HEK293 (cell line): ENCODE measurements around the gene KLHL12.

Experiments used
- CTCF ChIA-PET: fragments of 350-600 bp; formaldehyde crosslinking; extraction: SDS; loops from one replicate; lab custom pipeline; 2021; ENCODE audit warnings: antibody characterized with exemption; lab: Yijun Ruan, JAX
- POLR2A ChIA-PET: fragments of 300-600 bp; formaldehyde crosslinking; extraction: SDS; loops from one replicate; lab custom pipeline; 2020; ENCODE audit warnings: antibody characterized with exemption, inconsistent platforms; lab: Yijun Ruan, JAX
- H3K27ac ChIP-seq: fragments of 200-500 bp; sonication (Bioruptor generic); 2 replicates; pipeline ENCODE4 v1.5.1; 2014; ENCODE audit warnings: low read depth, low read length, control low read depth, inconsistent platforms; ENCODE audit errors: extremely low read depth
- H3K36me3 ChIP-seq, 2 experiments: fragments of 200-500 bp in 1 of 2; sonication (Bioruptor generic) in 1 of 2; 1 replicate in 1 of 2; 2 replicates in 1 of 2; pipeline ENCODE4 v1.5.1; 2014 to 2017; ENCODE audit warnings: inconsistent platforms in 2 of 2, low read length in 2 of 2; ENCODE audit not compliant: control insufficient read depth in 2 of 2, insufficient read depth in 1 of 2
- H3K4me1 ChIP-seq: fragments of 200-500 bp; sonication (Bioruptor generic); 2 replicates; pipeline ENCODE4 v1.5.1; 2014; ENCODE audit warnings: mild to moderate bottlenecking, low read length, inconsistent platforms; ENCODE audit not compliant: control insufficient read depth, insufficient read depth
- H3K4me3 ChIP-seq: 2 replicates; pipeline ENCODE4 v1.5.1; 2011; ENCODE audit warnings: low read depth, mild to moderate bottlenecking, control low read depth, low read length, moderate library complexity
- H3K9me3 ChIP-seq: fragments of 200-500 bp; sonication (Bioruptor generic); 2 replicates; pipeline ENCODE4 v1.5.1; 2014; ENCODE audit warnings: low read depth, low read length, inconsistent platforms; ENCODE audit not compliant: control insufficient read depth, insufficient read depth
- BCL11A ChIP-seq: fragments of 450-650 bp; formaldehyde crosslinking; IDR thresholded peaks from 2 replicates; pipeline ENCODE4 v1.5.1; 2016; ENCODE audit warnings: low read depth, missing biosample characterization, missing genetic modification characterization
- KLF10 ChIP-seq: fragments of 450-650 bp; IDR thresholded peaks from 2 replicates; pipeline ENCODE4 v1.5.1; 2018; ENCODE audit warnings: missing biosample characterization, mild to moderate bottlenecking, missing genetic modification characterization
- KLF7 ChIP-seq: fragments of 450-650 bp; formaldehyde crosslinking; IDR thresholded peaks from 2 replicates; pipeline ENCODE4 v1.5.1; 2016; ENCODE audit warnings: missing biosample characterization, missing genetic modification characterization, borderline replicate concordance
- SCRT2 ChIP-seq: fragments of 450-650 bp; formaldehyde crosslinking; IDR thresholded peaks from 2 replicates; pipeline ENCODE4 v1.5.1; 2016; ENCODE audit warnings: missing biosample characterization, missing genetic modification characterization
- ZFP37 ChIP-seq: fragments of 450-650 bp; formaldehyde crosslinking; IDR thresholded peaks from 2 replicates; pipeline ENCODE4 v1.5.1; 2016; ENCODE audit warnings: missing biosample characterization, missing genetic modification characterization
- ZNF10 ChIP-seq: fragments of 450-650 bp; formaldehyde crosslinking; IDR thresholded peaks from 2 replicates; pipeline ENCODE4 v1.5.1; 2017; ENCODE audit warnings: missing biosample characterization, missing genetic modification characterization
- ZNF114 ChIP-seq: fragments of 450-650 bp; formaldehyde crosslinking; IDR thresholded peaks from 2 replicates; pipeline ENCODE4 v1.5.0; 2017; ENCODE audit warnings: missing biosample characterization, missing genetic modification characterization
- ZNF169 ChIP-seq: fragments of 450-650 bp; formaldehyde crosslinking; IDR thresholded peaks from 2 replicates; pipeline ENCODE4 v1.5.1; 2016; ENCODE audit warnings: missing biosample characterization, missing genetic modification characterization
- ZNF335 ChIP-seq: fragments of 450-650 bp; formaldehyde crosslinking; conservative IDR thresholded peaks from 2 replicates; pipeline ENCODE4 v1.5.1; 2016; ENCODE audit warnings: missing biosample characterization, missing genetic modification characterization
- ZNF350 ChIP-seq: fragments of 450-650 bp; formaldehyde crosslinking; IDR thresholded peaks from 2 replicates; pipeline ENCODE4 v1.5.0; 2017; ENCODE audit warnings: missing biosample characterization, mild to moderate bottlenecking, missing genetic modification characterization
- ZNF366 ChIP-seq: fragments of 450-650 bp; formaldehyde crosslinking; conservative IDR thresholded peaks from 2 replicates; pipeline ENCODE4 v1.5.1; 2016; ENCODE audit warnings: missing biosample characterization, missing genetic modification characterization
- ZNF416 ChIP-seq: fragments of 450-650 bp; formaldehyde crosslinking; IDR thresholded peaks from 2 replicates; pipeline ENCODE4 v1.5.1; 2016; ENCODE audit warnings: missing biosample characterization, missing genetic modification characterization
- ZNF433 ChIP-seq: fragments of 450-650 bp; formaldehyde crosslinking; IDR thresholded peaks from 2 replicates; pipeline ENCODE4 v1.5.1; 2016; ENCODE audit warnings: missing biosample characterization, missing genetic modification characterization, low read depth
- ZNF521 ChIP-seq: fragments of 450-650 bp; formaldehyde crosslinking; IDR thresholded peaks from 2 replicates; pipeline ENCODE4 v1.5.1; 2017; ENCODE audit warnings: missing biosample characterization, mild to moderate bottlenecking, missing genetic modification characterization
- ZNF596 ChIP-seq: fragments of 450-650 bp; IDR thresholded peaks from 2 replicates; pipeline ENCODE4 v1.5.0; 2018; ENCODE audit warnings: missing biosample characterization, mild to moderate bottlenecking, missing genetic modification characterization, moderate library complexity
- ZNF600 ChIP-seq: fragments of 450-650 bp; formaldehyde crosslinking; IDR thresholded peaks from 2 replicates; pipeline ENCODE4 v1.5.1; 2016; ENCODE audit warnings: missing biosample characterization, missing genetic modification characterization
- ZNF621 ChIP-seq: fragments of 450-650 bp; formaldehyde crosslinking; IDR thresholded peaks from 2 replicates; pipeline ENCODE4 v1.5.1; 2017; ENCODE audit warnings: missing biosample characterization, missing genetic modification characterization
- ZXDB ChIP-seq: fragments of 450-650 bp; formaldehyde crosslinking; IDR thresholded peaks from 2 replicates; pipeline ENCODE4 v1.5.1; 2016; ENCODE audit warnings: missing biosample characterization, missing genetic modification characterization
- TF ChIP-seq, protein P1 (sequence below): fragments of 450-650 bp; formaldehyde crosslinking; IDR thresholded peaks from 2 replicates; pipeline ENCODE4 v1.5.1; 2017; ENCODE audit warnings: missing biosample characterization, missing genetic modification characterization
- TF ChIP-seq, protein P2 (sequence below): sonication (generic); formaldehyde crosslinking; IDR thresholded peaks from 2 replicates; pipeline ENCODE4 v1.8.1; 2022; ENCODE audit warnings: mild to moderate bottlenecking, moderate library complexity, missing genetic modification reagents
- TF ChIP-seq, protein P3 (sequence below): fragments of 450-650 bp; formaldehyde crosslinking; IDR thresholded peaks from 2 replicates; pipeline ENCODE4 v1.5.1; 2016; ENCODE audit warnings: missing biosample characterization, missing genetic modification characterization
- TF ChIP-seq, protein P4 (sequence below): fragments of 450-650 bp; formaldehyde crosslinking; IDR thresholded peaks from 2 replicates; pipeline ENCODE4 v1.5.1; 2017; ENCODE audit warnings: missing biosample characterization, mild to moderate bottlenecking, missing genetic modification characterization, moderate library complexity
- TF ChIP-seq, protein P5 (sequence below): fragments of 450-650 bp; formaldehyde crosslinking; IDR thresholded peaks from 2 replicates; pipeline ENCODE4 v1.5.1; 2016; ENCODE audit warnings: missing biosample characterization, missing genetic modification characterization

KLHL12 gene

DNA sequence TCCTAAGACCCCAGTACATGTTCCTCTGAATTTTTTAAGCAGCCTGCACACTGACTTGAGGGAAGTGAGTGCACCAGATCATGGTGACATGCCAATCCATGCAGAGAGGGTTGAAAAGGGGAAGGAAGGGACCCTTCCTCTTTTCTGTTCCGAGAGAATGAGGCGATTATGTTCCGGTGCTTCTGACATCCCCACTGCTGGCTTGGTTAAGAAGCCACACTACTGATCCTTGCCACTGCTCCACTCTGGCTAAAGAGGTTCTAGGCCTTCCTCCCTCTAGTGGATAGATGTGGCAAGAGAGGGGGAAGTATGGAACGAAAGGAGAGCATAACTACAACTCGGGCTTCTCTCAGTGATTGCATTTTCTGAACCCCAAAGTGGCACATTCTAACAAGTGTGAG is 41.9 kb upstream of the KLHL12 start (continued):
- TF ChIP-seq ZXDB (tag by site-specific recombination) = no peak
- no peak for TF ChIP-seq ZNF433 (tag by site-specific recombination)
- TF ChIP-seq, protein P1, sequence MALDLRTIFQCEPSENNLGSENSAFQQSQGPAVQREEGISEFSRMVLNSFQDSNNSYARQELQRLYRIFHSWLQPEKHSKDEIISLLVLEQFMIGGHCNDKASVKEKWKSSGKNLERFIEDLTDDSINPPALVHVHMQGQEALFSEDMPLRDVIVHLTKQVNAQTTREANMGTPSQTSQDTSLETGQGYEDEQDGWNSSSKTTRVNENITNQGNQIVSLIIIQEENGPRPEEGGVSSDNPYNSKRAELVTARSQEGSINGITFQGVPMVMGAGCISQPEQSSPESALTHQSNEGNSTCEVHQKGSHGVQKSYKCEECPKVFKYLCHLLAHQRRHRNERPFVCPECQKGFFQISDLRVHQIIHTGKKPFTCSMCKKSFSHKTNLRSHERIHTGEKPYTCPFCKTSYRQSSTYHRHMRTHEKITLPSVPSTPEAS = no peak
- TF ChIP-seq, protein P2, sequence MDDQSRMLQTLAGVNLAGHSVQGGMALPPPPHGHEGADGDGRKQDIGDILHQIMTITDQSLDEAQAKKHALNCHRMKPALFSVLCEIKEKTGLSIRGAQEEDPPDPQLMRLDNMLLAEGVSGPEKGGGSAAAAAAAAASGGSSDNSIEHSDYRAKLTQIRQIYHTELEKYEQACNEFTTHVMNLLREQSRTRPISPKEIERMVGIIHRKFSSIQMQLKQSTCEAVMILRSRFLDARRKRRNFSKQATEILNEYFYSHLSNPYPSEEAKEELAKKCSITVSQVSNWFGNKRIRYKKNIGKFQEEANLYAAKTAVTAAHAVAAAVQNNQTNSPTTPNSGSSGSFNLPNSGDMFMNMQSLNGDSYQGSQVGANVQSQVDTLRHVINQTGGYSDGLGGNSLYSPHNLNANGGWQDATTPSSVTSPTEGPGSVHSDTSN (CRISPR knock-in tag) = no peak
- no peak for TF ChIP-seq ZNF169 (tag by site-specific recombination)
- TF ChIP-seq SCRT2 (tag by site-specific recombination) = no peak
- no peak for TF ChIP-seq ZNF621 (tag by site-specific recombination)
- TF ChIP-seq ZNF600 (tag by site-specific recombination) = peak; percentile 33; the same call in 1 of the 2 replicates
- no peak for TF ChIP-seq ZNF10
- peak; percentile 75 for TF ChIP-seq ZNF366
- no peak for TF ChIP-seq ZNF114

DNA sequence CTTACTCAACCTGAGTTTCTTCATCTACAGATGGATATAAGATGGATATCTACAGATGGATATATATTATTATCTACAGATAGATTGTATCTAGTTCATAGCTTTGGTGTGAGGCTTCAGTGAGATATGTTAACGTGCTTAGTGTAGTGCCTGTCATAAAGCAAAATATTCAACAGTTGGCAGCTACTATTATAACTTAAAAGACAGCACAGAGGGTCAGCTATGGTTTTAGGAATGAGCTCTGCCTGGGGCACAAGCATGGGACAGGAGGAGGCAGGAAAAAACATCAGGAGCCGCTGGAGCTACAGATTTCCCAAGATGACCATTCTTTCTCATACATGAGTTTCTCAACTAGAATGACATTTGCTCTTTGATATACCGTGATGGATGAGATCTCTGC is 41.3 kb upstream of the KLHL12 start:
- Histone ChIP-seq H3K27ac (no peak overlapping the region), H3K4me1 (0 out of 2 replicates have a peak, but pooled peaks cover 2% of the 10 kb centered on the region), H3K4me3 (no peak overlapping the region), H3K9me3 (no peaks in the 10 kb centered on the region)
- TF ChIP-seq SCRT2 (tag by site-specific recombination) (peak; percentile 59; the same call in 1 of the 2 replicates), ZFP37 (tag by site-specific recombination) (no peak), ZNF335 (tag by site-specific recombination) (no peak), ZNF416 (tag by site-specific recombination) (no peak), ZNF169 (tag by site-specific recombination) (no peak)
- TF ChIP-seq, all 188 proteins: peak for 1
- CTCF ChIA-PET = interaction anchor here (0.7 to 1.5 kb wide), 6 partner anchors 9 to 273 kb away, joined by 3 to 8 read pairs (median 3); partner anchors contain the start of gene TMEM183A
- POLR2A ChIA-PET = interaction anchor here (0.8 to 1.4 kb wide), 3 partner anchors 8 to 80 kb away, joined by 3 to 4 read pairs (median 3); partner anchors contain the start of gene TMEM183A
- H3K36me3 ChIP-seq = peaks cover 0 to 24% of the 10 kb centered on the region in 2 experiments; a peak in 1 of 3 replicates

DNA sequence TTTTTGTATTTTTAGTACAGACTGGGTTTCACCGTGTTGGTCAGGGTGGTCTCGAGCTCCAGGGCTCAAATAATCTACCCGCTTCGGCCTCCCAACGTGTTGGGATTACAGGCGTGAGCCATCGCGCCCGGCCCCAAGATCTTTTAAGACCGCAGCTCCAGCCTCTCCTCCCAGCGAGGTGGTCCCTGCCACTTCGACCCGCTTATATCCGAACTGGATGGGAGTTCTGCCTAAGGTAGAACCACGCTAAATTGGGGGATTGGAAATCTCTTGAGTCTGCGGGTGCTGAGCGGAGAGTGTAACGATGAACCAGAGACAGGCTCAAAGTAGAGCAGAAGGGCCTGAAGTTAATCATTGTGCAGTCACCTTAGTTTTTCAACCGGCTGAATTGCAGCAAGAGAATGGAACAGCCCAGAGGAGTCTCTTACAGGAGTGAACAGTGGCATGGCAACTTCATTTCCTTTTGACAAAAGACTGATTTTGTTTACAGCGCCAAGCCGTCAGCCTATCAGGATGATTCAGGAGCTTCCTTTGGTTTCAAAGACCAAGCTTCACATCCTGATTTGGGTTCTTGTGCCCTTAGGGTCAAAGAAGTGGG is 40.7 kb upstream of the KLHL12 start:
- Histone ChIP-seq H3K4me1 (0 out of 2 replicates have a peak, but pooled peaks cover 2% of the 10 kb centered on the region), H3K9me3 (no peaks in the 10 kb centered on the region), H3K36me3 (peaks cover 0 to 30% of the 10 kb centered on the region in 2 experiments; a peak in 1 of 3 replicates), H3K4me3 (peak overlapping the region; percentile 49), H3K27ac (peak overlapping the region; percentile 45; the same call in 1 of the 2 replicates)
- POLR2A ChIA-PET = interaction anchor here (0.8 to 1.4 kb wide), 3 partner anchors 8 to 79 kb away, joined by 3 to 4 read pairs (median 3); partner anchors contain the start of gene TMEM183A
- CTCF ChIA-PET = interaction anchor here (0.6 to 1.5 kb wide), 7 partner anchors 8 to 274 kb away, joined by 3 to 8 read pairs (median 3); partner anchors contain the start of gene TMEM183A
- TF ChIP-seq ZFP37 (tag by site-specific recombination) (no peak), BCL11A (tag by site-specific recombination) (no peak), KLF10 (tag by site-specific recombination) (no peak), ZNF596 (no peak), ZNF169 (tag by site-specific recombination) (no peak), ZNF350 (tag by site-specific recombination) (no peak), KLF7 (tag by site-specific recombination) (no peak), ZNF521 (tag by site-specific recombination) (no peak)
- TF ChIP-seq, protein P3, sequence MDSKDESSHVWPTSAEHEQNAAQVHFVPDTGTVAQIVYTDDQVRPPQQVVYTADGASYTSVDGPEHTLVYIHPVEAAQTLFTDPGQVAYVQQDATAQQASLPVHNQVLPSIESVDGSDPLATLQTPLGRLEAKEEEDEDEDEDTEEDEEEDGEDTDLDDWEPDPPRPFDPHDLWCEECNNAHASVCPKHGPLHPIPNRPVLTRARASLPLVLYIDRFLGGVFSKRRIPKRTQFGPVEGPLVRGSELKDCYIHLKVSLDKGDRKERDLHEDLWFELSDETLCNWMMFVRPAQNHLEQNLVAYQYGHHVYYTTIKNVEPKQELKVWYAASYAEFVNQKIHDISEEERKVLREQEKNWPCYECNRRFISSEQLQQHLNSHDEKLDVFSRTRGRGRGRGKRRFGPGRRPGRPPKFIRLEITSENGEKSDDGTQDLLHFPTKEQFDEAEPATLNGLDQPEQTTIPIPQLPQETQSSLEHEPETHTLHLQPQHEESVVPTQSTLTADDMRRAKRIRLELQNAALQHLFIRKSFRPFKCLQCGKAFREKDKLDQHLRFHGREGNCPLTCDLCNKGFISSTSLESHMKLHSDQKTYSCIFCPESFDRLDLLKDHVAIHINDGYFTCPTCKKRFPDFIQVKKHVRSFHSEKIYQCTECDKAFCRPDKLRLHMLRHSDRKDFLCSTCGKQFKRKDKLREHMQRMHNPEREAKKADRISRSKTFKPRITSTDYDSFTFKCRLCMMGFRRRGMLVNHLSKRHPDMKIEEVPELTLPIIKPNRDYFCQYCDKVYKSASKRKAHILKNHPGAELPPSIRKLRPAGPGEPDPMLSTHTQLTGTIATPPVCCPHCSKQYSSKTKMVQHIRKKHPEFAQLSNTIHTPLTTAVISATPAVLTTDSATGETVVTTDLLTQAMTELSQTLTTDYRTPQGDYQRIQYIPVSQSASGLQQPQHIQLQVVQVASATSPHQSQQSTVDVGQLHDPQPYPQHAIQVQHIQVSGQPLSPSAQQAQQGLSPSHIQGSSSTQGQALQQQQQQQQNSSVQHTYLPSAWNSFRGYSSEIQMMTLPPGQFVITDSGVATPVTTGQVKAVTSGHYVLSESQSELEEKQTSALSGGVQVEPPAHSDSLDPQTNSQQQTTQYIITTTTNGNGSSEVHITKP (tag by site-specific recombination) = peak; percentile 91
- TF ChIP-seq, protein P4, sequence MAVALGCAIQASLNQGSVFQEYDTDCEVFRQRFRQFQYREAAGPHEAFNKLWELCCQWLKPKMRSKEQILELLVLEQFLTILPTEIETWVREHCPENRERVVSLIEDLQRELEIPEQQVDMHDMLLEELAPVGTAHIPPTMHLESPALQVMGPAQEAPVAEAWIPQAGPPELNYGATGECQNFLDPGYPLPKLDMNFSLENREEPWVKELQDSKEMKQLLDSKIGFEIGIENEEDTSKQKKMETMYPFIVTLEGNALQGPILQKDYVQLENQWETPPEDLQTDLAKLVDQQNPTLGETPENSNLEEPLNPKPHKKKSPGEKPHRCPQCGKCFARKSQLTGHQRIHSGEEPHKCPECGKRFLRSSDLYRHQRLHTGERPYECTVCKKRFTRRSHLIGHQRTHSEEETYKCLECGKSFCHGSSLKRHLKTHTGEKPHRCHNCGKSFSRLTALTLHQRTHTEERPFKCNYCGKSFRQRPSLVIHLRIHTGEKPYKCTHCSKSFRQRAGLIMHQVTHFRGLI = no peak
- TF ChIP-seq, protein P5, sequence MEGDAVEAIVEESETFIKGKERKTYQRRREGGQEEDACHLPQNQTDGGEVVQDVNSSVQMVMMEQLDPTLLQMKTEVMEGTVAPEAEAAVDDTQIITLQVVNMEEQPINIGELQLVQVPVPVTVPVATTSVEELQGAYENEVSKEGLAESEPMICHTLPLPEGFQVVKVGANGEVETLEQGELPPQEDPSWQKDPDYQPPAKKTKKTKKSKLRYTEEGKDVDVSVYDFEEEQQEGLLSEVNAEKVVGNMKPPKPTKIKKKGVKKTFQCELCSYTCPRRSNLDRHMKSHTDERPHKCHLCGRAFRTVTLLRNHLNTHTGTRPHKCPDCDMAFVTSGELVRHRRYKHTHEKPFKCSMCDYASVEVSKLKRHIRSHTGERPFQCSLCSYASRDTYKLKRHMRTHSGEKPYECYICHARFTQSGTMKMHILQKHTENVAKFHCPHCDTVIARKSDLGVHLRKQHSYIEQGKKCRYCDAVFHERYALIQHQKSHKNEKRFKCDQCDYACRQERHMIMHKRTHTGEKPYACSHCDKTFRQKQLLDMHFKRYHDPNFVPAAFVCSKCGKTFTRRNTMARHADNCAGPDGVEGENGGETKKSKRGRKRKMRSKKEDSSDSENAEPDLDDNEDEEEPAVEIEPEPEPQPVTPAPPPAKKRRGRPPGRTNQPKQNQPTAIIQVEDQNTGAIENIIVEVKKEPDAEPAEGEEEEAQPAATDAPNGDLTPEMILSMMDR (tag by site-specific recombination) = no peak
